ENCODE data around the gene FAM174C.

- TF ChIP-seq, protein P1, sequence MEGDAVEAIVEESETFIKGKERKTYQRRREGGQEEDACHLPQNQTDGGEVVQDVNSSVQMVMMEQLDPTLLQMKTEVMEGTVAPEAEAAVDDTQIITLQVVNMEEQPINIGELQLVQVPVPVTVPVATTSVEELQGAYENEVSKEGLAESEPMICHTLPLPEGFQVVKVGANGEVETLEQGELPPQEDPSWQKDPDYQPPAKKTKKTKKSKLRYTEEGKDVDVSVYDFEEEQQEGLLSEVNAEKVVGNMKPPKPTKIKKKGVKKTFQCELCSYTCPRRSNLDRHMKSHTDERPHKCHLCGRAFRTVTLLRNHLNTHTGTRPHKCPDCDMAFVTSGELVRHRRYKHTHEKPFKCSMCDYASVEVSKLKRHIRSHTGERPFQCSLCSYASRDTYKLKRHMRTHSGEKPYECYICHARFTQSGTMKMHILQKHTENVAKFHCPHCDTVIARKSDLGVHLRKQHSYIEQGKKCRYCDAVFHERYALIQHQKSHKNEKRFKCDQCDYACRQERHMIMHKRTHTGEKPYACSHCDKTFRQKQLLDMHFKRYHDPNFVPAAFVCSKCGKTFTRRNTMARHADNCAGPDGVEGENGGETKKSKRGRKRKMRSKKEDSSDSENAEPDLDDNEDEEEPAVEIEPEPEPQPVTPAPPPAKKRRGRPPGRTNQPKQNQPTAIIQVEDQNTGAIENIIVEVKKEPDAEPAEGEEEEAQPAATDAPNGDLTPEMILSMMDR (IDR thresholded peaks at IDR 0.05) = no peak
- no peak for TF ChIP-seq POLR2A (IDR thresholded peaks at IDR 0.05)
Measured at GRCh38 chr19:1277061-1277460, 1.7 kb downstream of the FAM174C start.
